Muscle of back (tissue), 11 donors: ENCODE results near the gene TAF11L13. TPM values are rescaled to one million over a fixed set of nuclear protein-coding genes. Genes with fewer than 3 reads are reported as not detected.

Source experiments
- DNase-seq, 3 donors: peaks; one replicate each; pipeline versions ENCODE4 v3.0.0 to v3.0.0-alpha.2; 2013
- polyA plus RNA-seq, 10 donors: library from polyadenylated mRNA; unstranded; fragments of 120-200 nt; gene quantifications; one replicate each; pipeline ENCODE4 v1.2.1, GENCODE V29; 2013; ENCODE audit not compliant: insufficient read length in 10 of 10

Gene TAF11L13
- polyA plus RNA-seq, 10 donors: not detected

- DNase-seq: no peak
Observed at GRCh38 chr5:17679597-17680203, 47.8 kb downstream of the TAF11L13 start.

- no peak for DNase-seq
Observed at GRCh38 chr5:17680737-17681136, 48.8 kb downstream of the TAF11L13 start.

Other genes with a start within 250 kb of the TAF11L13 start
- gene TAF11L2, start 133.9 kb upstream of the TAF11L13 start, polyA plus RNA-seq: not detected
- gene TAF11L3, start 113.7 kb upstream of the TAF11L13 start, polyA plus RNA-seq: not detected
- gene TAF11L4, start 110.3 kb upstream of the TAF11L13 start, polyA plus RNA-seq: not detected
- not detected for gene TAF11L5, start 106.9 kb upstream of the TAF11L13 start, polyA plus RNA-seq
- gene TAF11L6, start 103.4 kb upstream of the TAF11L13 start, polyA plus RNA-seq: not detected
- gene TAF11L7, start 46.3 kb upstream of the TAF11L13 start, polyA plus RNA-seq: not detected
- not detected for gene TAF11L8, start 41.1 kb upstream of the TAF11L13 start, polyA plus RNA-seq
- gene TAF11L9, start 37.7 kb upstream of the TAF11L13 start, polyA plus RNA-seq: not detected
- gene TAF11L10, start 34.3 kb upstream of the TAF11L13 start, polyA plus RNA-seq: not detected
- not detected for gene TAF11L11, start 27.9 kb upstream of the TAF11L13 start, polyA plus RNA-seq
- not detected for gene TAF11L12, start 21.7 kb upstream of the TAF11L13 start, polyA plus RNA-seq
- not detected for gene TAF11L14, start 2.4 kb downstream of the TAF11L13 start, polyA plus RNA-seq